ENCODE results near the gene CLEC1A. TPM values are rescaled to one million over a fixed set of nuclear protein-coding genes. Genes with fewer than 3 reads are reported as not detected.

CLEC1A gene
- total RNA-seq, 2 donors from 2014 or later: 1.7 to 1.8 TPM

GRCh38 chr12:10075451-10075850 lies 23.3 kb downstream of the CLEC1A start:
- Histone ChIP-seq H3K27ac (no peak overlapping the region), H3K4me3 (no peak overlapping the region), H3K4me1 (no peaks in the 10 kb centered on the region), H3K9ac (ENCODE audit: low read depth in 2 of 2, low read length in 2 of 2) (no peak overlapping the region), H3K36me3 (no peaks in the 10 kb centered on the region), H3K27me3 (no peaks in the 10 kb centered on the region), H3K9me3 (no peaks in the 10 kb centered on the region)
- DNase-seq: no peak
- intact Hi-C loops (cut with DNase I): no loop called here
- TF ChIP-seq CTCF (IDR thresholded peaks at IDR 0.05): no peak

GRCh38 chr12:10073261-10073660 lies 25.5 kb downstream of the CLEC1A start:
- DNase-seq: no peak
- H3K36me3 ChIP-seq: no peaks in the 10 kb centered on the region
- no peaks in the 10 kb centered on the region for H3K27me3 ChIP-seq
- no peak overlapping the region for H3K9ac ChIP-seq (ENCODE audit: low read depth in 2 of 2, low read length in 2 of 2)
- TF ChIP-seq CTCF (IDR thresholded peaks at IDR 0.05): no peak
- H3K9me3 ChIP-seq: no peaks in the 10 kb centered on the region
- H3K4me1 ChIP-seq: no peaks in the 10 kb centered on the region
- H3K27ac ChIP-seq: no peak overlapping the region
- intact Hi-C loops (cut with DNase I): no loop called here
- no peak overlapping the region for H3K4me3 ChIP-seq

- DNase-seq: no peak
- Histone ChIP-seq H3K27me3 (no peaks in the 10 kb centered on the region), H3K4me3 (no peak overlapping the region), H3K9ac (ENCODE audit: low read depth in 2 of 2, low read length in 2 of 2) (no peak overlapping the region), H3K27ac (no peak overlapping the region), H3K4me1 (no peaks in the 10 kb centered on the region), H3K36me3 (no peaks in the 10 kb centered on the region), H3K9me3 (no peaks in the 10 kb centered on the region)
- intact Hi-C loops (cut with DNase I): no loop called here
- TF ChIP-seq CTCF (IDR thresholded peaks at IDR 0.05): no peak
Observed at GRCh38 chr12:10072131-10072530, 26.7 kb downstream of the CLEC1A start.

GRCh38 chr12:10070380-10070779 lies 28.4 kb downstream of the CLEC1A start:
- H3K36me3 ChIP-seq: no peaks in the 10 kb centered on the region
- DNase-seq: no peak
- no peaks in the 10 kb centered on the region for H3K4me1 ChIP-seq
- no peak overlapping the region for H3K4me3 ChIP-seq
- H3K27me3 ChIP-seq: no peaks in the 10 kb centered on the region
- intact Hi-C loops (cut with DNase I): no loop called here
- no peaks in the 10 kb centered on the region for H3K9me3 ChIP-seq
- TF ChIP-seq CTCF (IDR thresholded peaks at IDR 0.05): no peak
- no peak overlapping the region for H3K27ac ChIP-seq
- H3K9ac ChIP-seq (ENCODE audit: low read depth in 2 of 2, low read length in 2 of 2): no peak overlapping the region

GRCh38 chr12:10069976-10070375 lies 28.8 kb downstream of the CLEC1A start:
- no peaks in the 10 kb centered on the region for H3K4me1 ChIP-seq
- intact Hi-C loops (cut with DNase I): no loop called here
- no peak overlapping the region for H3K4me3 ChIP-seq
- H3K36me3 ChIP-seq: no peaks in the 10 kb centered on the region
- H3K9ac ChIP-seq (ENCODE audit: low read depth in 2 of 2, low read length in 2 of 2): no peak overlapping the region
- H3K27me3 ChIP-seq: no peaks in the 10 kb centered on the region
- DNase-seq: no peak
- H3K9me3 ChIP-seq: no peaks in the 10 kb centered on the region
- no peak for TF ChIP-seq CTCF (IDR thresholded peaks at IDR 0.05)
- no peak overlapping the region for H3K27ac ChIP-seq

- DNase-seq: no peak
- H3K9ac ChIP-seq (ENCODE audit: low read depth in 2 of 2, low read length in 2 of 2): no peak overlapping the region
- no peak overlapping the region for H3K4me3 ChIP-seq
- H3K4me1 ChIP-seq: no peaks in the 10 kb centered on the region
- no peaks in the 10 kb centered on the region for H3K36me3 ChIP-seq
- peak overlapping the region; percentile 25 for H3K27ac ChIP-seq
- no peaks in the 10 kb centered on the region for H3K9me3 ChIP-seq
- no peaks in the 10 kb centered on the region for H3K27me3 ChIP-seq
- intact Hi-C loops (cut with DNase I): no loop called here
- TF ChIP-seq CTCF (IDR thresholded peaks at IDR 0.05): no peak
Observed at GRCh38 chr12:10069099-10069498, 29.7 kb downstream of the CLEC1A start.

Data from colonic mucosa (tissue), 4 donors.